Memory B cell (primary cell): ENCODE data around the gene LTBP1.
A peak's percentile ranks its signal among the peaks of the same experiment; 100 is the strongest.
"Not testable (repeated sequence)": the region's sequence is repeated elsewhere in the genome, so short reads cannot be mapped to it uniquely, and the experiment has no call there.

Experiments
- ATAC-seq: fragments of 150-1000 bp; cut with Tn5 transposase; 2 replicates; pipeline ENCODE4 v1.10.0; 2021; ENCODE audit warnings: low read depth, mild to moderate bottlenecking, moderate library complexity
- DNase-seq, 2 donors: peaks; one replicate each; pipeline ENCODE4 v3.0.0; 2022; ENCODE audit warnings: low spot score in 2 of 2
- H3K27ac Mint-ChIP-seq: one replicate; pipeline ENCODE4 v1.8.0; 2022; ENCODE audit warnings: mild to moderate bottlenecking, moderate library complexity, mixed read lengths
- H3K27me3 Mint-ChIP-seq: one replicate; pipeline ENCODE4 v1.8.0; 2022; ENCODE audit warnings: mixed read lengths
- H3K36me3 Mint-ChIP-seq: one replicate; pipeline ENCODE4 v1.8.0; 2022; ENCODE audit warnings: mild to moderate bottlenecking, mixed read lengths
- H3K4me1 Mint-ChIP-seq: one replicate; pipeline ENCODE4 v1.8.0; 2022; ENCODE audit warnings: mixed read lengths
- H3K4me3 Mint-ChIP-seq: one replicate; pipeline ENCODE4 v1.8.0; 2022; ENCODE audit warnings: mild to moderate bottlenecking, moderate library complexity, mixed read lengths
- H3K9me3 Mint-ChIP-seq: one replicate; pipeline ENCODE4 v1.8.0; 2022; ENCODE audit warnings: mixed read lengths

LTBP1 gene

DNA sequence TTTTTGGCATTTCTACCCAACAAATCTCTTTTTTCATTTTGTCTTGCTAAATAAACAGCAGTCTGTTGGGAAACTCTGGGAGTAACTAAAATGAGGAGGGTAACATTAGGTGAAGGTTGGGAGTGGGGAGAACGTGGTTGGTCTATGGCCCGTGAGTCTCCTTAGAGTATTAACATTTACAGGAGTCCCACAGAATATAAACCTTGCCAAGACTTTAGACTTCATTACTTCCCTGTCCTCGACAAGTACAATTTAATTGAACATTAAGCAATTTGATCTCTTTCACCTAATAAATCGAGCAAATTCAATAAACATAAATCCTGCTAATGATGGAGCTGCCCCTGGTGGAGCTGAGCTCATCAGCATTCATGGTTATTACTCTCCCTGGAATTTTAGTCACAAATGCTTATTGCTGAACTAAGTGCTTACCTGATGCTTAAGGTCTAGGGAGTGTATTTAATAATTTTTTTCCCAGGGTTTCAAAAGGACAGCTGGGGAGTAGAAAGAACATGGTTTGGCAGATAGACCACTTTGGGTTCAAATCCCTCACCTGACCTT lies 434.6 kb downstream of the LTBP1 start:
- H3K36me3 Mint-ChIP-seq, result peaks cover 2% of the 10 kb centered on the region
- H3K9me3 Mint-ChIP-seq, result peaks cover 2% of the 10 kb centered on the region
- DNase-seq (no peak), ATAC-seq (no peak)
- no peak overlapping the region for H3K27ac Mint-ChIP-seq
- H3K27me3 Mint-ChIP-seq, result peaks cover 4% of the 10 kb centered on the region
- no peak overlapping the region for H3K4me3 Mint-ChIP-seq
- H3K4me1 Mint-ChIP-seq, result peaks cover 7% of the 10 kb centered on the region

DNA sequence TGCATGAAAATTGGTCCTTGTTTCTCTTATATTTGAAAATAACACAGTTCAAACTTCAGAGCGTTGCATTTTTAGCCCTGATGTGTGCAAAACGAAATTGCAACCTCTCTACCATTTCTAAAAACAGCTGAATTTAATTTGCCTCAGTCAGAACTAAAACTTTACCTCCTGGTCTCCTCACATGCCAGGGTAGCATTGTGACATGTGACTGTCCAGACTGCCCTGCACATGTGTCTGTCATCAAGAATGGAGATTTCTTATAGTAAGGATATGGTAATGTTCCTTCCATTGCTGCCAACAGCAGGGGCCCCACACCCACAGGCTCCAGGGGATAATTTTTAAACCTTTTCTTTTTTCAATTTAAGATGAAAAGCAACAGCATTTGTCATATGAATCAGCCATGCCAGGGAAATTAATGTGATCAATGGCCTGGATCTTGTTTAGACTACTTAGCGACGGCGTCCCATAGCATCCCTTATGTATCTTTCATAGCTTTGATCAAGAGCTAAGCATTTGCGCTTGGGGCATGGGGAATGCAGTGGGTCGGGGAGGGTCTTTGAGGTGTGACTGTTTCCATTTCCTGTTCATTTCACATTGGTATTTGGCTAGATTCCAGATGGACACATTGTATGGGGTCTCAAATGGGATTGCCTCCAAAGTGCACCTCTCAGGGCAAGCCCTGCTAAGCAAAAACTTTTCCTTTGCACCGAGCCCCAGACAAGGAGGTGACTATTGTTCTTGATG lies 437.3 kb downstream of the LTBP1 start:
- DNase-seq (no peak), ATAC-seq (no peak)
- peaks cover 2% of the 10 kb centered on the region for H3K36me3 Mint-ChIP-seq
- H3K4me3 Mint-ChIP-seq, result no peak overlapping the region
- peaks cover 7% of the 10 kb centered on the region for H3K4me1 Mint-ChIP-seq
- peaks cover 4% of the 10 kb centered on the region for H3K27me3 Mint-ChIP-seq
- H3K27ac Mint-ChIP-seq, result no peak overlapping the region
- peaks cover 2% of the 10 kb centered on the region for H3K9me3 Mint-ChIP-seq

DNA sequence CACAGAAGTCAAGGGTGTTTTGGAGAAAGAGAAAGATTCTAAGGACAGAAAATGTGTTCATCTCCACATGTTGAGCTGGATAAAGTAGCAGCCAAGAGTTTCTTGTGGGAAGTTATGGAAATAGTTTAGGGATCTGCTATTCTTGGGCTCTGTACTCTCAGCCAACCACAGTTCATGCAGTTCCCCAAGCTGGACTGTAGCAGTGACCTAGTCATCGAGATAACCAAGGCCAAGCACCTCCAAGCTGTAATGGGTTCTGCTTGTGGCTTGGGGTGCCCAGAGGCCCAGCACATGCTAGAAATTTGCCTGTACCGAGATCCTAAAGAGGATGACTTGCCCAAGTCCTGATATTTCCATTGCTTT lies 437.8 kb downstream of the LTBP1 start:
- Mint-ChIP-seq H3K4me1 (peaks cover 7% of the 10 kb centered on the region), H3K9me3 (peaks cover 2% of the 10 kb centered on the region), H3K27me3 (peaks cover 4% of the 10 kb centered on the region), H3K36me3 (peaks cover 2% of the 10 kb centered on the region), H3K27ac (no peak overlapping the region), H3K4me3 (no peak overlapping the region)
- DNase-seq (no peak), ATAC-seq (no peak)

DNA sequence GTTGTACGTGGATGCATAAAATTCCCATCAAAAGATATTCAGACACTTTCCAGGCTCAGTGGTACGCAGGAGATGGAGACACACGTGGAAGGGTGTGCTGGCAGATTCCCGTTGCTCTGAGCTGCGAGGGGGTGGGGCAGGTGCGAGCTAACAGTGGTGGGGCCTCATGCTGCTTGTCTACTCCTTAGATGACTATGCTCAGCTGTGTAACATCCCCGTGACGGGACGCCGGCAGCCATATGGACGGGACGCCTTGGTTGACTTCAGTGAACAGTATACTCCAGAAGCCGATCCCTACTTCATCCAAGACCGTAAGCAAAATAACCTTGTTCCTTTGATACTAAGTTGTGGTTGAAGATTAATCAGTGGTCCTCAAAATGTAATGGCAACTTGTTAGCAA lies 442.2 kb downstream of the LTBP1 start:
- Mint-ChIP-seq H3K36me3 (no peaks in the 10 kb centered on the region), H3K4me3 (no peak overlapping the region)

DNA sequence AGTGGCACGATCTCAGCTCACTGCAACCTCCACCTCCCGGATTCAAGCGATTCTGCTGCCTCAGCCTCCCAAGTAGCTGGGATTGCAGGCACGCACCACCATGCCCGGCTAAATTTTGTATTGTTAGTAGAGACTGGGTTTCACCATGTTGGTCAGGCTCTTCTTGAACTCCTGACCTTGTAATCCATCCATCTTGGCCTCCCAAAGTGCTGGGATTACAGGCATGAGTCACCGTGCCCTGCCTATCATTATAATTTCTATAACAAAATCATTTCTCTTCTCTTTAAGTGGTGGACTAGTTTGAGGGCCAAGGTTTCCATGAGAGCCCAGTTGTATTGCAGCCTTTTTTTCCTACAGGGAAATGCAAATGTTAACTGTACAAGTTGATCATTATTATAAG lies 442.9 kb downstream of the LTBP1 start:
- DNase-seq, H3K4me3 Mint-ChIP-seq, H3K27ac Mint-ChIP-seq, H3K27me3 Mint-ChIP-seq, H3K9me3 Mint-ChIP-seq, H3K36me3 Mint-ChIP-seq, H3K4me1 Mint-ChIP-seq, ATAC-seq: not testable (repeated sequence)

More for the DNA sequence above, 442.2 kb downstream of the LTBP1 start:
- Mint-ChIP-seq H3K4me1 (no peaks in the 10 kb centered on the region), H3K27me3 (no peaks in the 10 kb centered on the region), H3K27ac (no peak overlapping the region), H3K9me3 (no peaks in the 10 kb centered on the region)
- no peak for ATAC-seq
- DNase-seq, result no peak

DNA sequence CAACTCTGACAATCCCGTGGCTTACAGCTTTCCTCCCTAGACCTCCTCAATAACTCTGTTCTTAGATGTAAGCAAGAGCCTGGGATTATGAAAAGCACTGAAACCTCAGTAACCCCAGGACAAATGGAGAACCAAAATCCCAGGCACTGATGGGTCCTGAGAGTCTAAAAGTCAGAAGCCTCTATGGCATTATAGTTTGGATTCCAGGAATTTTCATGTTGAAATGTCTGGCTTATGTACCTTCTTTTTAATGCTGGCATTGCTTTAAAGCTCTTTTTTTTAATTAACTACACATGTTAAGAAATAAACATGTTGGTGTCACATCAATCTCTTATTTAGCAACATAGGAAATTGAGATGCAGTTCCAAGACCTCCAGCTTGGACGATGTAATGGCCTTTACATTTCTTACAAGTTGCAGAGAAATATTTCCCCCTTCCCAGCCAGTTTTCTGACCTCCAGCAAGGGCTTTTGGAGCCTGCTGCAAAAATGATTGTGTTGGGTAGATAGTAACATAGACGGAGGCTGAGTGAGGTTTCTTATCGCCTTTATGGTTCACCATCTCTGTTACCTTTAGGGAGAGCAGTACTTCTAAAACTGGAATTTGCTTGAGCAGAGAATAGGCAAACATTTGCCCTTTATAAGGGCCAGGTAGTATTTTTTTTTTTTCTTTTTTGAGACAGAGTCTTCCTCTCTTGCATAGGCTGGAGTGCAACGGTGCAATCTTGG lies 444.9 kb downstream of the LTBP1 start:
- no peak overlapping the region for H3K4me3 Mint-ChIP-seq
- H3K36me3 Mint-ChIP-seq, result no peaks in the 10 kb centered on the region
- H3K9me3 Mint-ChIP-seq, result no peaks in the 10 kb centered on the region
- H3K27ac Mint-ChIP-seq, result no peak overlapping the region
- no peaks in the 10 kb centered on the region for H3K4me1 Mint-ChIP-seq
- DNase-seq (no peak), ATAC-seq (no peak)
- no peaks in the 10 kb centered on the region for H3K27me3 Mint-ChIP-seq

DNA sequence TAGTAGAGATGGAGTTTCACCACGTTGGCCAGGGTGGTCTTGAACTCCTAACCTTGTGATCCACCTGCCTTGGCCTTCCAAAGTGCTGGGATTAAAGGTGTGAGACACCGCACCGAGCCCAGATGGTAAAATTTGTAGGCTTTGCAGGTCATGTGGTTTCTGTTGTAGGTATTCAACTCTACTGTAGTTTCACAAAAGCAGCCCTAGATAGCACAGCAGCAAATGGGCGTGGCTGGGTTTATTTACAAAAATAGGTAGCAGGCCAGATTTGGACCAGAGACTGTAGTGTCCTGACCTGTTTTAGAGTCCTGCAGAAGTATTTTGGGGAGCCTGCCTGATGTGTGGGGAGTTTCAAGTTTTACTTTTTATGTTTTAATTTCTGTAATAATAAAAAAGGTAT lies 445.6 kb downstream of the LTBP1 start:
- Mint-ChIP-seq H3K27ac (no peak overlapping the region), H3K4me1 (no peaks in the 10 kb centered on the region), H3K9me3 (no peaks in the 10 kb centered on the region), H3K27me3 (no peaks in the 10 kb centered on the region), H3K4me3 (no peak overlapping the region), H3K36me3 (no peaks in the 10 kb centered on the region)
- DNase-seq, result no peak
- no peak for ATAC-seq

DNA sequence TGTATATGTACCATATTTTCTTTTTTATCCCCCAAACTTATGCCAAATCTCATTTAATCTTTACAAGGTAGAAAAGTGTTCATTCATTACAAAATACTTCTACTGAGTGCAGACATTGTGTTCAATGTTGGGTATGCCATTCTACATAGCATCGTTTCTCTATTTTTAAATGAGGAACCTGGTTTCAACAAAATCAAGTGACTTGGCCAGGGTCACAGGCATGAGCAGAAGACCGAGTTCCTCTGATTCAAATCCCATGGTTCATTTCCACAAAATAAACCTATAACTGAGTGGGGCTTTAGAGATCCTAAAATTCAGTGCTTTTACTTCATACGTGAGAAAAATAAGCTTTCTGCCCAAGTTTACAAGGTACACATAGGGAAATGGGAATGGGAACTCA lies 448.3 kb downstream of the LTBP1 start:
- Mint-ChIP-seq H3K36me3 (no peaks in the 10 kb centered on the region), H3K4me1 (no peaks in the 10 kb centered on the region), H3K4me3 (no peak overlapping the region), H3K27me3 (no peaks in the 10 kb centered on the region), H3K9me3 (no peaks in the 10 kb centered on the region), H3K27ac (no peak overlapping the region)
- ATAC-seq, result no peak
- DNase-seq, result no peak

DNA sequence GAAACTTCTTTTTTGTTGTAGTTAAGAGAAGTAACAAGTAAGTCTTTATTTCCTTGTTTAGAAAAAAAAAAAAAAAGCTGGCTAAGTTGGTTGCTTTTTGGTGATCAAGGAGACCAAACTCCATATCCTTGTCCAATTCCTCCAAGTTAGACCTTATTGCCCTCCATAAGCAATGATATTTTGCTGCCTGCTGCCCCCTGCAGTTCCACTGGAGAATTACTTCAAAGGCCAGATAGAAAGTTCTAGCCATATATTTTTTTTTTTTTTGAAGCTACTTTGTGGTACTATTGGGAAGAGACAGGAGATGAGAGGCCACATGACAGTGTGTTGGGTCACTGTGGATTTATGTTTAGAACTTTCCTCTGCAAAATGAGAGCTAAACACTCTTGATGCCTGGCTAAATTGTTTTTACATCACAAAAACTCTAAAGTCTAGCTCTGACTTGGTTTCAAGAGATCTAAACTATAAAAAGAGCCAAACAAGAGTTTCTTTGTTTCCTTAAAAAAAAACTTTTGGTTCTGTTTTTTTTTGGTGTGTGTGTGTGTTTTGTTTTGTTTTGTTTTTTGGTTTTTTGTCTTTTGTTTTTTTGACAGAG lies 449.0 kb downstream of the LTBP1 start:
- peak; percentile 23 to 31 for DNase-seq
- Mint-ChIP-seq H3K4me3 (no peak overlapping the region), H3K9me3 (no peaks in the 10 kb centered on the region), H3K36me3 (no peaks in the 10 kb centered on the region), H3K4me1 (no peaks in the 10 kb centered on the region), H3K27me3 (no peaks in the 10 kb centered on the region), H3K27ac (no peak overlapping the region)
- peak; percentile 24 for ATAC-seq

DNA sequence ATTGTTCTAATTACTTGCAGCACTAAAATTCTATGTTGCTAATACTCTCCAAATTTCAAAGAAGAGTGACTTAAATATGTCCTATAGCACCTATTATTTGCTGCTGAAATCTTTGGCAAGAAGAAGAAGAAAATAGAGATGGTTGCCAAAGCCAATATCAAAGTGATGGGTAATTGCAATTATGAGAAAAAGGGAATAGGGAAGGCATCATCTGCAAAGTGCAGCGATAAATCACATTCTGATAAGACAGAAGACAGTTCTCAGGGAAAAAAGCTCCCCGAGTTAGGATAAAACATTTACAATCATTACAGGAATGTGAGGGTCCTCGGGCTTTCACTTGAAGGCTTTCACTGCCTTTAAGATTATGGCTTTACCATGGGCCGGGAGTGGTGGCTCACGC lies 457.6 kb downstream of the LTBP1 start:
- Mint-ChIP-seq H3K36me3 (no peaks in the 10 kb centered on the region), H3K4me1 (no peaks in the 10 kb centered on the region), H3K27ac (no peak overlapping the region), H3K4me3 (no peak overlapping the region), H3K9me3 (peaks cover 5% of the 10 kb centered on the region), H3K27me3 (no peaks in the 10 kb centered on the region)
- DNase-seq (no peak), ATAC-seq (no peak)

DNA sequence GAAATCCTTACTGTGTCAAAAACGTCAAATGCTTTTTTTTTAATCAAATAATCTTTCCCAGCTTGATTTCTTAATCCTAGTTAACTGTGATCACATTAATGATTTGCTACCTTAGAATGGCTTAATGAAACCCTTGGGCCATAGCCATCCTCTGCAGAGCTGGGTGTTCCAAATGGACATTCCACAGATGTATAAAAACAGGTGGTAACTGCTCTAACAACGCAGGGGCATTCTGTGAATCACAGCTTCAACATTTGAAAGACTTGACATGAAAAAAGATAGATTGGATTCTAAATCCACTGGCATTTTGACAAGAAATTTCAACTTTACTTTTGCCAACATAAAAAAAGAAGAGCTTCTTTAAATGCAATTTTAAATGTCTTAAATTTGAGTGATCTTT lies 459.9 kb downstream of the LTBP1 start:
- peaks cover 2% of the 10 kb centered on the region for H3K27me3 Mint-ChIP-seq

DNA sequence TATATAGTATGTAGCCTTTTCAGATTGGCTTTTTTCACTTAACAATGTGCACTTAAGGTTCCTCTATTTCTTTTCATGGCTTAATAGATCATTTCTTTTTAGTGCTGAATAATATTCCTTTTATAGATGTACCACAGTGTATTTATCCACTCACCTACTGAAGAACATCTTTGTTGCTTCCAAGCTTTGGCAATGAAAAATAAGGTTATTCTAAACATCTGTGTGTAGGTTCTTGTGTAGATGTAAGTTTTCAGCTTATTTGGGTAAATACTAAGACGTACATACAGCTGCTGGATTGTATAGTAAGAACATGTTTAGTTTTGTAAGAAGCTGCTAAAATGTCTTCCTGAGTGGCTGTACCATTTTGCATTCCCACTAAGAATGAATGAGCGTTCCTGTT lies 461.4 kb downstream of the LTBP1 start:
- no peaks in the 10 kb centered on the region for H3K4me1 Mint-ChIP-seq
- ATAC-seq, result no peak
- peaks cover 5% of the 10 kb centered on the region for H3K9me3 Mint-ChIP-seq
- no peak overlapping the region for H3K27ac Mint-ChIP-seq
- no peaks in the 10 kb centered on the region for H3K36me3 Mint-ChIP-seq
- H3K27me3 Mint-ChIP-seq, result peaks cover 2% of the 10 kb centered on the region
- DNase-seq, result no peak
- H3K4me3 Mint-ChIP-seq, result no peak overlapping the region

More for the DNA sequence above, 459.9 kb downstream of the LTBP1 start:
- Mint-ChIP-seq H3K9me3 (peaks cover 5% of the 10 kb centered on the region), H3K27ac (no peak overlapping the region), H3K4me1 (no peaks in the 10 kb centered on the region), H3K4me3 (no peak overlapping the region), H3K36me3 (no peaks in the 10 kb centered on the region)
- ATAC-seq (no peak), DNase-seq (no peak)

DNA sequence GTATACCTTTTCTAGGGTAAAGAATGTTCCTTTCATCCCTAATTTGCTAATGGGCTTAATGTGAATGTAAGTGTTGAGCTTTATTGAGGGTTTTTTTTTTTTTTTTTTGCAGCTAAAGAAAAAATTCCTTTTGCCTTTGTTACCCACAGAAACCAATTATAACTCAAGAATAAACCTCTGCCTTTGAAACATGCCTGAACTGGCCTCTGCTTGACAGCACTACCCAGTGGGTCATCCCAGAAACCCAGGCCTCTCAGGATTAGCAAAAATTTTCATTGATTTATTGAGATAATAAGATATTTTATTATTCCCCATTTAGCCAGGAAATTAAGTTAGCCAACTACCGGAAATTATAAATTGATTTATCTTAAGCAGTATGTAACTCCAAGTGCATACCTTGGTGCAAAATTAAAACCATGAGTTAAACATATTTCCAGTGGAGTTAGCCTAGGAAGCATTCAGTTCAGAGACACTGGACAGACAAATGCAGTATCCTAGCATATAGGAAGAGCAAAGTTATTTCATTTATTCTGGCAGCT lies 462.7 kb downstream of the LTBP1 start:
- H3K4me3 Mint-ChIP-seq, result no peak overlapping the region
- H3K9me3 Mint-ChIP-seq, result peaks cover 5% of the 10 kb centered on the region
- no peaks in the 10 kb centered on the region for H3K36me3 Mint-ChIP-seq
- peaks cover 5% of the 10 kb centered on the region for H3K27me3 Mint-ChIP-seq
- H3K4me1 Mint-ChIP-seq, result peaks cover 2% of the 10 kb centered on the region
- no peak overlapping the region for H3K27ac Mint-ChIP-seq
- DNase-seq, result no peak
- ATAC-seq, result no peak

DNA sequence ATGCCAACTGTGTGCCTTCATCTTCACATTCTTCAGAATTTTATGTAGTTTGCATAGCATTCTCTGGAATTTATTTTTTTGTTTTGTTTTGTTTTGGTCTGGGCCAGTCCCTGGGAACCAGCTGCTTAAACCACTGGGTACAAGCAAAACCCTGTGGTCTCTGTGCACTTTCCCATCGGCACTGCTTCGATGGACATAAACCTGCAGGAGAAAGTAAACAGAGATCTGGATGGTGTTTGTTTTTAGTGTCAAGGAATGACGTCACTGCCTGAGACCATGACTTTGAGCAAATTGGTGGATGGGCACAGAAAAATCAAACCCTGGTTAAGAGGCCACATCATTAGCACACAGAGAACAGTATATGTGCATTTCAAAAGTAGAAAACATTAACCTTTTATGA lies 465.0 kb downstream of the LTBP1 start:
- H3K4me1 Mint-ChIP-seq, result peaks cover 2% of the 10 kb centered on the region
- H3K4me3 Mint-ChIP-seq, result no peak overlapping the region
- peaks cover 7% of the 10 kb centered on the region for H3K27me3 Mint-ChIP-seq
- DNase-seq (no peak), ATAC-seq (no peak)
- peaks cover 5% of the 10 kb centered on the region for H3K9me3 Mint-ChIP-seq
- H3K36me3 Mint-ChIP-seq, result no peaks in the 10 kb centered on the region
- H3K27ac Mint-ChIP-seq, result no peak overlapping the region
